ENCODE data around the gene EARS2. TPM values are rescaled to one million over a fixed set of nuclear protein-coding genes. Genes with fewer than 3 reads are reported as not detected.

Gene EARS2
- polyA plus RNA-seq, 1 donor from 2014 or later = 22.2 TPM

- no peaks in the 10 kb centered on the region for H3K27me3 ChIP-seq (ENCODE audit: insufficient read depth, low read depth, low read length)
- no peak overlapping the region for H3K27ac ChIP-seq (ENCODE audit: low read length)
- H2AFZ ChIP-seq (ENCODE audit: low read depth, low read length) = no peak overlapping the region
- H4K20me1 ChIP-seq (ENCODE audit: insufficient read depth) = no peaks in the 10 kb centered on the region
- no peak overlapping the region for H3K9ac ChIP-seq (ENCODE audit: low read length)
- H3K9me3 ChIP-seq (ENCODE audit: low read length) = no peaks in the 10 kb centered on the region
- no peaks in the 10 kb centered on the region for H3K79me2 ChIP-seq (replicated peaks; ENCODE audit: insufficient read depth, low read length)
- H3K4me3 ChIP-seq (ENCODE audit: low read length) = no peak overlapping the region
- H3K9me2 ChIP-seq (ENCODE audit: insufficient read depth, low read length) = no peaks in the 10 kb centered on the region
- no peak overlapping the region for H3K4me2 ChIP-seq (ENCODE audit: low read length)
- TF ChIP-seq MXI1 (conservative IDR thresholded peaks at IDR 0.05; ENCODE audit: poor library complexity, severe bottlenecking) = no peak
- no peak for TF ChIP-seq EZH2 (IDR thresholded peaks at IDR 0.05; ENCODE audit: borderline replicate concordance, insufficient read depth, low read length, poor library complexity, severe bottlenecking)
- TF ChIP-seq EP300 (conservative IDR thresholded peaks at IDR 0.05; ENCODE audit: poor library complexity, severe bottlenecking) = no peak
- TF ChIP-seq REST (IDR thresholded peaks at IDR 0.05; ENCODE audit: borderline replicate concordance) = no peak
- no peak for TF ChIP-seq RAD21 (conservative IDR thresholded peaks at IDR 0.05)
- no peak for TF ChIP-seq TAF1 (IDR thresholded peaks at IDR 0.05; ENCODE audit: low read depth)
- TF ChIP-seq, protein P1, sequence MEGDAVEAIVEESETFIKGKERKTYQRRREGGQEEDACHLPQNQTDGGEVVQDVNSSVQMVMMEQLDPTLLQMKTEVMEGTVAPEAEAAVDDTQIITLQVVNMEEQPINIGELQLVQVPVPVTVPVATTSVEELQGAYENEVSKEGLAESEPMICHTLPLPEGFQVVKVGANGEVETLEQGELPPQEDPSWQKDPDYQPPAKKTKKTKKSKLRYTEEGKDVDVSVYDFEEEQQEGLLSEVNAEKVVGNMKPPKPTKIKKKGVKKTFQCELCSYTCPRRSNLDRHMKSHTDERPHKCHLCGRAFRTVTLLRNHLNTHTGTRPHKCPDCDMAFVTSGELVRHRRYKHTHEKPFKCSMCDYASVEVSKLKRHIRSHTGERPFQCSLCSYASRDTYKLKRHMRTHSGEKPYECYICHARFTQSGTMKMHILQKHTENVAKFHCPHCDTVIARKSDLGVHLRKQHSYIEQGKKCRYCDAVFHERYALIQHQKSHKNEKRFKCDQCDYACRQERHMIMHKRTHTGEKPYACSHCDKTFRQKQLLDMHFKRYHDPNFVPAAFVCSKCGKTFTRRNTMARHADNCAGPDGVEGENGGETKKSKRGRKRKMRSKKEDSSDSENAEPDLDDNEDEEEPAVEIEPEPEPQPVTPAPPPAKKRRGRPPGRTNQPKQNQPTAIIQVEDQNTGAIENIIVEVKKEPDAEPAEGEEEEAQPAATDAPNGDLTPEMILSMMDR (IDR thresholded peaks at IDR 0.05; ENCODE audit: poor library complexity, severe bottlenecking) = no peak
- no peak for TF ChIP-seq SMC3 (conservative IDR thresholded peaks at IDR 0.05; ENCODE audit: poor library complexity)
- no peak for TF ChIP-seq POLR2AphosphoS5 (IDR thresholded peaks at IDR 0.05)
- H3K36me3 ChIP-seq (ENCODE audit: insufficient read depth, low read length) = no peaks in the 10 kb centered on the region
- H3F3A ChIP-seq (ENCODE audit: insufficient read depth, low read length, poor library complexity, severe bottlenecking) = no peaks in the 10 kb centered on the region
These were observed 33.2 kb downstream of the EARS2 start for GRCh38 chr16:23523876-23524385.

DNA sequence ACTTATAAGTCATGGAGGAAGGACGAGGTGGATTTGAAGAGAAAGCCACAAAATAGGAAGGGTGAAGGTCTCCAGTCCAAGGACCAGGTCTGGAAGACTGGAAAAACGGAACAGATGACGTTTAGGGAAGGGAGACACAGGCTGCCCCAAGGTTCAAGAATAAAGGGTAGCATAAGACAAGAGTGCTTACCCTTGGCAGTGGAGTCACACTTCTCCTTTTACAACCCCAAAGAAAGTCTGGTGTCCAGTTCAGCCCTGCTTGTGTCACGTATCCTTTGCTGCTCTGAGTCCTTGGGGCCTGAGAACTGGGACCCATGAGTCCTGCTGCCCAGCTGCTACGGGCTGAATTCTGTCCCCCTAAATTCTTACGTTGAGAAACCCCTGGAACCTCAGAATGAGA, 33.8 kb downstream of the EARS2 start:
- H3K4me2 ChIP-seq (ENCODE audit: low read length) = no peak overlapping the region
- no peak overlapping the region for H3K27ac ChIP-seq (ENCODE audit: low read length)
- H3K9ac ChIP-seq (ENCODE audit: low read length) = no peak overlapping the region
- H3F3A ChIP-seq (ENCODE audit: insufficient read depth, low read length, poor library complexity, severe bottlenecking) = no peaks in the 10 kb centered on the region
- H3K4me3 ChIP-seq (ENCODE audit: low read length) = no peak overlapping the region
- no peaks in the 10 kb centered on the region for H3K9me2 ChIP-seq (ENCODE audit: insufficient read depth, low read length)
- no peaks in the 10 kb centered on the region for H3K36me3 ChIP-seq (ENCODE audit: insufficient read depth, low read length)
- H4K20me1 ChIP-seq (ENCODE audit: insufficient read depth) = no peaks in the 10 kb centered on the region
- H3K27me3 ChIP-seq (ENCODE audit: insufficient read depth, low read depth, low read length) = no peaks in the 10 kb centered on the region
- no peaks in the 10 kb centered on the region for H3K9me3 ChIP-seq (ENCODE audit: low read length)
- no peak for TF ChIP-seq RAD21 (conservative IDR thresholded peaks at IDR 0.05)
- no peak for TF ChIP-seq MXI1 (conservative IDR thresholded peaks at IDR 0.05; ENCODE audit: poor library complexity, severe bottlenecking)
- TF ChIP-seq EP300 (conservative IDR thresholded peaks at IDR 0.05; ENCODE audit: poor library complexity, severe bottlenecking) = no peak
- no peak for TF ChIP-seq POLR2AphosphoS5 (IDR thresholded peaks at IDR 0.05)
- TF ChIP-seq REST (IDR thresholded peaks at IDR 0.05; ENCODE audit: borderline replicate concordance) = no peak
- no peak for TF ChIP-seq EZH2 (IDR thresholded peaks at IDR 0.05; ENCODE audit: borderline replicate concordance, insufficient read depth, low read length, poor library complexity, severe bottlenecking)
- no peak for TF ChIP-seq TAF1 (IDR thresholded peaks at IDR 0.05; ENCODE audit: low read depth)
- TF ChIP-seq SMC3 (conservative IDR thresholded peaks at IDR 0.05; ENCODE audit: poor library complexity) = no peak
- TF ChIP-seq, protein P1 (IDR thresholded peaks at IDR 0.05; ENCODE audit: poor library complexity, severe bottlenecking) = no peak
- no peaks in the 10 kb centered on the region for H3K79me2 ChIP-seq (replicated peaks; ENCODE audit: insufficient read depth, low read length)
- no peak overlapping the region for H2AFZ ChIP-seq (ENCODE audit: low read depth, low read length)
